H1 (cell line): ENCODE results near the gene PAX3. TPM values are rescaled to one million over a fixed set of nuclear protein-coding genes. Genes with fewer than 3 reads are reported as not detected.

ENCODE experiments used
- CTCF ChIA-PET: fragments of 300-600 bp; sonication (Branson Sonifier 250); formaldehyde crosslinking; loops from one replicate; lab custom pipeline; 2021; ENCODE audit not compliant: partially characterized antibody; lab: Charles Lee
- POLR2A ChIA-PET: fragments of 300-600 bp; sonication (Branson Sonifier 250); formaldehyde crosslinking; loops from one replicate; lab custom pipeline; 2021; ENCODE audit warnings: inconsistent platforms; ENCODE audit not compliant: partially characterized antibody; lab: Charles Lee
- DNase-seq, 2 experiments: peaks; one replicate each; pipeline versions ENCODE4 v3.0.0 to v3.0.0-alpha.2; 2010 to 2022; ENCODE audit warnings: low spot score in 2 of 2, low read depth in 1 of 2, mixed read lengths in 1 of 2
- FAIRE-seq: peaks from 2 replicates; lab custom pipeline; 2011; peaks lifted over from hg19 to GRCh38; lab: Jason Lieb, UNC
- H2AFZ ChIP-seq: 2 replicates; pipeline ENCODE4 v1.8.1; 2012; ENCODE audit warnings: low read length, inconsistent platforms
- H2AK5ac ChIP-seq: 2 replicates; pipeline ENCODE4 v1.6.1; 2013; ENCODE audit warnings: low read depth, low read length
- H2BK120ac ChIP-seq: replicated peaks from 2 replicates; pipeline ENCODE3; 2013; ENCODE audit warnings: low read depth, low read length, inconsistent platforms
- H2BK12ac ChIP-seq: 2 replicates; pipeline ENCODE4 v1.6.1; 2013; ENCODE audit warnings: low read depth, low read length
- H2BK15ac ChIP-seq: 2 replicates; pipeline ENCODE4 v1.6.1; 2013; ENCODE audit warnings: low read length
- H2BK20ac ChIP-seq: 2 replicates; pipeline ENCODE4 v1.6.1; 2013; ENCODE audit warnings: low read length
- H2BK5ac ChIP-seq: 2 replicates; pipeline ENCODE4 v1.6.1; 2013; ENCODE audit warnings: low read depth, low read length
- H3K14ac ChIP-seq: 2 replicates; pipeline ENCODE4 v1.6.1; 2013; ENCODE audit warnings: inconsistent platforms; ENCODE audit not compliant: insufficient read length
- H3K18ac ChIP-seq: 2 replicates; pipeline ENCODE4 v1.6.1; 2013; ENCODE audit warnings: low read length; ENCODE audit errors: extremely low read depth
- H3K23ac ChIP-seq: 2 replicates; pipeline ENCODE4 v1.6.1; 2013; ENCODE audit warnings: inconsistent platforms; ENCODE audit not compliant: insufficient read length
- H3K23me2 ChIP-seq: 2 replicates; pipeline ENCODE4 v1.6.1; 2013; ENCODE audit warnings: low read depth, low read length
- H3K27ac ChIP-seq: 2 replicates; pipeline ENCODE4 v1.6.1; 2011; ENCODE audit warnings: low read depth, low read length, inconsistent platforms
- H3K27me3 ChIP-seq, 4 experiments: replicated peaks in 1 of 4; 1 replicate in 1 of 4; 2 replicates in 3 of 4; pipeline versions ENCODE4 v1.6.1 to v1.8.1; 2011 to 2013; ENCODE audit warnings: low read length in 3 of 4, mild to moderate bottlenecking in 3 of 4, inconsistent platforms in 2 of 4, mixed read lengths in 2 of 4, moderate library complexity in 1 of 4; ENCODE audit not compliant: control insufficient read depth in 3 of 4, insufficient read depth in 3 of 4; ENCODE audit errors: extremely low read depth in 1 of 4
- H3K36me3 ChIP-seq, 4 experiments: 2 replicates each; pipeline versions ENCODE4 v1.6.1 to v1.8.1; 2011 to 2013; ENCODE audit warnings: mild to moderate bottlenecking in 4 of 4, low read length in 3 of 4, moderate library complexity in 2 of 4, control low read depth in 1 of 4, inconsistent platforms in 1 of 4; ENCODE audit not compliant: insufficient read depth in 4 of 4, control insufficient read depth in 2 of 4
- H3K4ac ChIP-seq: replicated peaks from 2 replicates; pipeline ENCODE3; 2013; ENCODE audit warnings: low read length, low read depth, mixed read lengths, inconsistent platforms; ENCODE audit not compliant: insufficient read length
- H3K4me1 ChIP-seq, 4 experiments: replicated peaks in 1 of 4; 1 replicate in 1 of 4; 2 replicates in 3 of 4; pipeline versions ENCODE4 v1.6.1 to v1.8.1; 2011 to 2013; ENCODE audit warnings: low read length in 3 of 4, inconsistent platforms in 2 of 4, mixed read lengths in 1 of 4; ENCODE audit not compliant: insufficient read depth in 4 of 4, control insufficient read depth in 3 of 4
- H3K4me2 ChIP-seq, 2 experiments: 2 replicates each; pipeline versions ENCODE4 v1.6.1 to v1.8.1; 2011 to 2013; ENCODE audit warnings: low read depth in 2 of 2, low read length in 2 of 2, control low read depth in 1 of 2, inconsistent platforms in 1 of 2, mild to moderate bottlenecking in 1 of 2; ENCODE audit not compliant: insufficient read depth in 1 of 2
- H3K4me3 ChIP-seq, 4 experiments: fragments of 200-600, 300-600 bp in 1 of 4; sonication (generic), shearing (Covaris generic), sonication (Bioruptor Twin) in 1 of 4; 2 replicates each; pipeline versions ENCODE4 v1.5.1 to v1.8.1; 2011 to 2016; ENCODE audit warnings: low read length in 4 of 4, low read depth in 3 of 4, control low read depth in 2 of 4, inconsistent platforms in 2 of 4, mild to moderate bottlenecking in 2 of 4, mixed read lengths in 1 of 4, moderate library complexity in 1 of 4; ENCODE audit not compliant: insufficient read depth in 2 of 4; ENCODE audit errors: extremely low read depth in 1 of 4
- H3K56ac ChIP-seq: replicated peaks from 2 replicates; pipeline ENCODE3; 2013; ENCODE audit warnings: low read depth, mild to moderate bottlenecking, mixed read lengths, low read length, inconsistent platforms; ENCODE audit not compliant: insufficient read length
- H3K79me1 ChIP-seq: 2 replicates; pipeline ENCODE4 v1.6.1; 2013; ENCODE audit warnings: low read depth, low read length, control low read depth
- H3K79me2 ChIP-seq, 2 experiments: 2 replicates each; pipeline versions ENCODE4 v1.6.1 to v1.8.1; 2012 to 2013; ENCODE audit warnings: low read length in 2 of 2, mild to moderate bottlenecking in 2 of 2, inconsistent platforms in 1 of 2; ENCODE audit not compliant: insufficient read depth in 2 of 2, control insufficient read depth in 1 of 2
- H3K9ac ChIP-seq, 4 experiments: replicated peaks in 1 of 4; 1 replicate in 1 of 4; 2 replicates in 3 of 4; pipeline versions ENCODE4 v1.6.1 to v1.8.1; 2011 to 2013; ENCODE audit warnings: low read depth in 3 of 4, low read length in 3 of 4, control low read depth in 2 of 4, mild to moderate bottlenecking in 2 of 4, moderate library complexity in 2 of 4, inconsistent platforms in 1 of 4; ENCODE audit errors: extremely low read depth in 1 of 4
- H3K9me3 ChIP-seq, 2 experiments: 2 replicates each; pipeline versions ENCODE4 v1.6.1 to v1.8.1; 2012 to 2013; ENCODE audit warnings: mild to moderate bottlenecking in 2 of 2, moderate library complexity in 2 of 2, control low read depth in 1 of 2, inconsistent platforms in 1 of 2, low read depth in 1 of 2, low read length in 1 of 2, mixed read lengths in 1 of 2; ENCODE audit not compliant: insufficient read depth in 2 of 2
- H4K20me1 ChIP-seq, 2 experiments: replicated peaks in 1 of 2; 2 replicates each; pipeline versions ENCODE3 to v1.8.1; 2011 to 2013; ENCODE audit warnings: inconsistent platforms in 2 of 2, low read length in 2 of 2, mild to moderate bottlenecking in 1 of 2; ENCODE audit not compliant: insufficient read depth in 2 of 2, control insufficient read depth in 1 of 2
- H4K5ac ChIP-seq: 2 replicates; pipeline ENCODE4 v1.6.1; 2013; ENCODE audit warnings: low read length, low read depth, mixed read lengths, inconsistent platforms; ENCODE audit not compliant: insufficient read length
- H4K8ac ChIP-seq: 2 replicates; pipeline ENCODE4 v1.8.0; 2013; ENCODE audit warnings: mild to moderate bottlenecking, moderate library complexity, low read length, inconsistent platforms; ENCODE audit not compliant: insufficient read depth; ENCODE audit errors: extremely low read depth
- H4K91ac ChIP-seq: replicated peaks from 2 replicates; pipeline ENCODE3; 2013; ENCODE audit warnings: low read length, mixed read lengths, inconsistent platforms; ENCODE audit not compliant: insufficient read length
- CBX5 ChIP-seq: fragments of 300-800, 300-1000 bp; sonication (generic); IDR thresholded peaks from 2 replicates; pipeline ENCODE4 v1.7.1; 2016; ENCODE audit warnings: antibody characterized with exemption, low read length, low read depth
- CBX8 ChIP-seq: fragments of 300-800, 300-1000 bp; sonication (generic); IDR thresholded peaks from 2 replicates; pipeline ENCODE4 v1.7.1; 2016; ENCODE audit warnings: low read depth, low read length, borderline replicate concordance
- CHD1 ChIP-seq: IDR thresholded peaks from 2 replicates; pipeline ENCODE4 v1.6.1; 2012; ENCODE audit warnings: low read depth, low read length, improper control_type of control experiment
- HDAC2 ChIP-seq, 2 experiments: fragments of 300-600 bp in 1 of 2; sonication (generic) in 1 of 2; IDR thresholded peaks; 2 replicates each; pipeline ENCODE4 v1.6.1; 2011 to 2012; ENCODE audit warnings: low read depth in 2 of 2, low read length in 2 of 2, mild to moderate bottlenecking in 2 of 2, moderate library complexity in 2 of 2, borderline replicate concordance in 1 of 2, inconsistent platforms in 1 of 2
- KDM1A ChIP-seq: fragments of 200-600, 300-600 bp; sonication (generic); IDR thresholded peaks from 2 replicates; pipeline ENCODE4 v1.7.1; 2016; ENCODE audit warnings: mild to moderate bottlenecking, low read length, borderline replicate concordance
- POLR2A ChIP-seq, 2 experiments: IDR thresholded peaks; 1 replicate in 1 of 2; 2 replicates in 1 of 2; pipeline ENCODE4 v1.6.1; 2011; ENCODE audit warnings: low read depth in 2 of 2, low read length in 2 of 2, mild to moderate bottlenecking in 2 of 2; ENCODE audit errors: control extremely low read depth in 1 of 2
- RAD21 ChIP-seq, 2 experiments: IDR thresholded peaks in 1 of 2; conservative IDR thresholded peaks in 1 of 2; 2 replicates each; pipeline ENCODE4 v1.6.1; 2011; ENCODE audit warnings: low read depth in 2 of 2, low read length in 2 of 2, improper control_type of control experiment in 1 of 2, inconsistent platforms in 1 of 2, mild to moderate bottlenecking in 1 of 2, moderate library complexity in 1 of 2
- RNF2 ChIP-seq: fragments of 200-900, 300-1000 bp; sonication (generic); IDR thresholded peaks from 2 replicates; pipeline ENCODE4 v1.7.1; 2016; ENCODE audit warnings: borderline replicate concordance, low read depth, mild to moderate bottlenecking, antibody characterized with exemption, low read length; ENCODE audit not compliant: poor library complexity, severe bottlenecking; ENCODE audit errors: missing control alignments
- RXRA ChIP-seq: IDR thresholded peaks from 2 replicates; pipeline ENCODE4 v1.6.1; 2011; ENCODE audit warnings: low read depth, mild to moderate bottlenecking, low read length, moderate library complexity; ENCODE audit not compliant: insufficient read depth
- SP1 ChIP-seq: IDR thresholded peaks from 2 replicates; pipeline ENCODE4 v1.6.1; 2011; ENCODE audit warnings: low read depth, low read length
- WGBS, 2 experiments: shearing (Covaris generic) in 1 of 2; methylation state at CpG; one replicate each; pipeline versions ENCODE4 v1.1.6 to v1.1.7; 2013 to 2015; ENCODE audit warnings: low lambda C conversion rate in 2 of 2, mixed read lengths in 2 of 2, inconsistent platforms in 1 of 2, low coverage in 1 of 2, missing lambda C conversion rate in 1 of 2; ENCODE audit not compliant: insufficient replicate concordance in 2 of 2, insufficient coverage in 1 of 2, insufficient read length in 1 of 2; ENCODE audit errors: extremely low coverage in 1 of 2, missing lambda C conversion rate in 1 of 2; 5-methylcytosine and 5-hydroxymethylcytosine counted together
- polyA plus RNA-seq, 7 experiments: library from polyadenylated mRNA; depleted of rRNA in 3 of 7; stranded (reverse) in 5 of 7; unstranded in 2 of 7; fragments of >200 nt in 5 of 7; fragments of 200-250 nt in 2 of 7; gene quantifications; 1 replicate in 5 of 7; 2 replicates in 1 of 7; 4 replicates in 1 of 7; pipeline versions ENCODE4 v1.2.1 to v1.2.3, GENCODE V29; 2011 to 2013; ENCODE audit warnings: missing spikeins in 2 of 7, mixed read lengths in 2 of 7
- total RNA-seq: library from RNA; stranded (reverse); fragmentation: NEBNext Ultra II Directional; extraction: Animal tissue kit (Norgen Biotek cat#: 25700); gene quantifications from 2 replicates; pipeline ENCODE4 v1.2.1, GENCODE V29; 2021

PAX3 gene
- total and polyA plus RNA-seq, 2 of the 8 experiments (the other 6 are each of a cell fraction or from before 2014, with no cell fraction given), result 0.33 TPM; not detected in 1

GRCh38 chr2:222302178-222303018 is 3.6 kb upstream of the PAX3 start:
- WGBS, 2 experiments, result 4% methylated on average over 39 of the region's 39 CpGs; no CpG with 5 or more reads in 1 of the 2 experiments
- H3K18ac ChIP-seq, result no peak overlapping the region; the same call in 1 of the 2 replicates
- H3K4me3 ChIP-seq, result no peak overlapping the region
- H3K23ac ChIP-seq, result no peak overlapping the region
- H2BK12ac ChIP-seq, result peak overlapping the region; percentile 55; the same call in 1 of the 2 replicates
- H3K4me1 ChIP-seq, result peaks cover 17 to 35% (median 25%) of the 10 kb centered on the region in 4 experiments
- FAIRE-seq (no peak), DNase-seq (peak in 1 of 2 experiments; percentile 64)
- 0 out of 2 replicates have a peak overlapping the region, but pooled peaks have one; percentile 29 for H2BK15ac ChIP-seq
- peaks cover 95 to 100% (median 100%) of the 10 kb centered on the region in 4 experiments for H3K27me3 ChIP-seq
- H2BK120ac ChIP-seq, result no peak overlapping the region
- H3K56ac ChIP-seq, result no peak overlapping the region
- H2BK20ac ChIP-seq, result no peak overlapping the region; the same call in 1 of the 2 replicates
- no peaks in the 10 kb centered on the region for H3K79me2 ChIP-seq
- H3K9ac ChIP-seq, result no peak overlapping the region
- no peaks in the 10 kb centered on the region for H3K79me1 ChIP-seq
- peak overlapping the region in 1 of 2 experiments; percentile 32; a peak in 3 of 4 replicates for H3K4me2 ChIP-seq
- H4K5ac ChIP-seq, result no peak overlapping the region
- no peak overlapping the region for H3K14ac ChIP-seq
- H4K8ac ChIP-seq, result no peak overlapping the region
- no peak overlapping the region for H3K4ac ChIP-seq
- no peaks in the 10 kb centered on the region; a peak in 1 of 8 replicates for H3K36me3 ChIP-seq
- no peaks in the 10 kb centered on the region for H3K9me3 ChIP-seq
- H3K27ac ChIP-seq, result no peak overlapping the region
- H2AFZ ChIP-seq, result no peak overlapping the region
- ChIA-PET POLR2A (interaction anchor here (1.3 to 2.7 kb wide), 2 partner anchors 10 to 11 kb away, joined by 3 to 12 read pairs; no protein-coding TSS in a partner anchor), CTCF (interaction anchor here (0.6 to 3.1 kb wide), 13 partner anchors 10 to 333 kb away, joined by 3 to 12 read pairs (median 4); no protein-coding TSS in a partner anchor)
- H4K91ac ChIP-seq, result no peak overlapping the region
- H4K20me1 ChIP-seq, result peaks cover 11 to 29% of the 10 kb centered on the region in 2 experiments
- no peak overlapping the region for H2BK5ac ChIP-seq
- H2AK5ac ChIP-seq, result no peak overlapping the region
- peaks cover 3% of the 10 kb centered on the region; the same call in 1 of the 2 replicates for H3K23me2 ChIP-seq
- TF ChIP-seq RXRA (no peak), SP1 (no peak), CBX5 (no peak), RNF2 (peak; percentile 86), HDAC2 (IDR thresholded peaks at IDR 0.05; ENCODE audit: borderline replicate concordance in 1 of 2, low read depth in 2 of 2, low read length in 2 of 2) (no peak), CBX8 (peak; percentile 5; the same call in 1 of the 2 replicates), KDM1A (no peak), RAD21 (IDR thresholded peaks at IDR 0.05 in 1 of 2, conservative IDR thresholded peaks at IDR 0.05 in 1 of 2; ENCODE audit: low read depth in 2 of 2, low read length in 2 of 2) (no peak), CHD1 (no peak), POLR2A (IDR thresholded peaks at IDR 0.05; ENCODE audit: control extremely low read depth in 1 of 2, low read depth in 2 of 2, low read length in 2 of 2) (no peak)
